Stimulated activated naive CD8-positive, alpha-beta T cell treated with anti-CD3 and anti-CD28 coated beads, Interleukin-15, amount 100 ng/mL, for 72 hours (primary cell): ENCODE data around the gene MARK3.

Source experiments
- ATAC-seq: fragments of 150-1000 bp; cut with Tn5 transposase; 2 replicates; pipeline ENCODE4 v1.10.0; 2021; ENCODE audit warnings: mild to moderate bottlenecking, moderate library complexity
- DNase-seq, 2 donors: peaks; one replicate each; pipeline ENCODE4 v3.0.0; 2021 to 2022
- H3K27ac Mint-ChIP-seq, 2 donors: one replicate each; pipeline ENCODE4 v1.8.0; 2022; ENCODE audit warnings: mild to moderate bottlenecking in 2 of 2, mixed read lengths in 2 of 2, moderate library complexity in 2 of 2
- H3K27me3 Mint-ChIP-seq: one replicate; pipeline ENCODE4 v1.8.0; 2022; ENCODE audit warnings: mixed read lengths
- H3K4me1 Mint-ChIP-seq: one replicate; pipeline ENCODE4 v1.8.0; 2022; ENCODE audit warnings: mild to moderate bottlenecking, mixed read lengths
- H3K4me3 Mint-ChIP-seq, 2 donors: one replicate each; pipeline ENCODE4 v1.8.0; 2022; ENCODE audit warnings: mild to moderate bottlenecking in 2 of 2, mixed read lengths in 2 of 2, moderate library complexity in 1 of 2
- H3K9me3 Mint-ChIP-seq, 2 donors: one replicate each; pipeline ENCODE4 v1.8.0; 2022; ENCODE audit warnings: mixed read lengths in 2 of 2

Gene MARK3

GRCh38 chr14:103516426-103517173 lies 131.4 kb downstream of the MARK3 start:
- ATAC-seq (no peak), DNase-seq (no peak)
- Mint-ChIP-seq H3K27me3 (peaks cover 10% of the 10 kb centered on the region), H3K4me1 (peaks cover 20% of the 10 kb centered on the region), H3K9me3 (no peaks in the 10 kb centered on the region), H3K27ac (peak overlapping the region in 1 of 2 donors; percentile 68), H3K4me3 (no peak overlapping the region)

DNA sequence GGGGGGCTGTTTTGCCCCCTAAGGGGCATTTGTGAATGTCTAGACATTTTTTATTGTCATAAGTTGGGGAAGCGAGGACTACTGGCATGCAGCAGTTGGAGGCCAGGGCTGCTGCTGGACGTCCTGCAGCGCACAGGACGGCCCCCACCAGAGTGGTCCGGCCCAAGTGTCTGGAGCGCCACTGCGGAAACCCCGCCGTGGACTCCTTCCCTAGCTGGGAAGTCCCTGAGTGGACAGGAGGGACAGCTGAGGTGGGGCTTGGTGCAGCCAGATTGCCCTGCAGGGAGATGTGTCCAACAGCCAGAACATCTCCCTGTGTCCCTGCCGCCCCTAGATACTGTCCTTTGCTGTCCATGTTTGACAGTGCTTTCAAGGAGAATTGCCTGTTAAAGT lies 132.0 kb downstream of the MARK3 start:
- H3K4me3 Mint-ChIP-seq = no peak overlapping the region

DNA sequence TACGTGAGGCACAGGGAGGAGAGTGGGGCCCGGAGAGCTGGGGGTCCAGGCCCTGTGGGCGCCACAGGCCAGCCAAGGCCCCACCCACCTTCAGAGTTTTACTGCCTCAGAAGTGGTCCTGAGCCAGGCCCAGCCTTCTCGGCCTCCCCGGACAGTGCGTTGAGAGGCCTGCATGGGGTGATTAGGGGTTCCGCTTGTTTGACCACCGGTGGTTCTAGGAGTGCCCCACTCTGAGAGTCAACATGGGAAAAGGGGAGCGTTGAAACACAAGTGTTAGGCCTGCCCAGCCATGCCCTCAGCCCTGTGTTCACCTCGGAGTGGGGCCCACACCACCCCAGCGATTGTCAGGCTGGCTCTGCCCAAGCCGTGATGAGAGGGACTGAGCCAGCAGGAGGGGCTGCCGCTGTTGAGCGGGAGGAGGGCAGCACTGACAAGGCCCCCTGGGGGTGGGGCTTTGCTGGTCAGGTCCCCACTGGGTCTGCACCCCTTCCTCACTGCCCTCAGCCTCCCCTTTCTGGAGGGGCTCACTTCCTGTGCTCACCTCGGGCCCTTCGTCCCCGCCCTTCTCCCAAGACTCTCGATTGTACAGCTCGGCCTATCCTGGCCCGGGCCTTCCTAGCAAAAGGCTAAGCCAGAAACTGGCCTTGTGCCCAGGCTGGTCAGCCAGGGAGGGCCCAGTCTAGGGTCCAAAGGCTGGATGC lies 132.7 kb downstream of the MARK3 start:
- Mint-ChIP-seq H3K27me3 (peaks cover 10% of the 10 kb centered on the region), H3K4me3 (no peak overlapping the region), H3K4me1 (peaks cover 20% of the 10 kb centered on the region), H3K27ac (no peak overlapping the region), H3K9me3 (no peaks in the 10 kb centered on the region)
- no peak for ATAC-seq
- no peak for DNase-seq

More for the DNA sequence above, 132.0 kb downstream of the MARK3 start:
- Mint-ChIP-seq H3K27me3 (peaks cover 10% of the 10 kb centered on the region), H3K4me1 (peaks cover 20% of the 10 kb centered on the region), H3K9me3 (no peaks in the 10 kb centered on the region), H3K27ac (peak overlapping the region in 1 of 2 donors; percentile 68)
- ATAC-seq (no peak), DNase-seq (no peak)

GRCh38 chr14:103518422-103519042 lies 133.3 kb downstream of the MARK3 start:
- H3K4me3 Mint-ChIP-seq = no peak overlapping the region
- peaks cover 20% of the 10 kb centered on the region for H3K4me1 Mint-ChIP-seq
- H3K9me3 Mint-ChIP-seq = no peaks in the 10 kb centered on the region
- ATAC-seq (peak; percentile 33), DNase-seq (peak; percentile 50 to 55)
- peak overlapping the region in 1 of 2 donors; percentile 56 for H3K27ac Mint-ChIP-seq
- peaks cover 16% of the 10 kb centered on the region for H3K27me3 Mint-ChIP-seq

DNA sequence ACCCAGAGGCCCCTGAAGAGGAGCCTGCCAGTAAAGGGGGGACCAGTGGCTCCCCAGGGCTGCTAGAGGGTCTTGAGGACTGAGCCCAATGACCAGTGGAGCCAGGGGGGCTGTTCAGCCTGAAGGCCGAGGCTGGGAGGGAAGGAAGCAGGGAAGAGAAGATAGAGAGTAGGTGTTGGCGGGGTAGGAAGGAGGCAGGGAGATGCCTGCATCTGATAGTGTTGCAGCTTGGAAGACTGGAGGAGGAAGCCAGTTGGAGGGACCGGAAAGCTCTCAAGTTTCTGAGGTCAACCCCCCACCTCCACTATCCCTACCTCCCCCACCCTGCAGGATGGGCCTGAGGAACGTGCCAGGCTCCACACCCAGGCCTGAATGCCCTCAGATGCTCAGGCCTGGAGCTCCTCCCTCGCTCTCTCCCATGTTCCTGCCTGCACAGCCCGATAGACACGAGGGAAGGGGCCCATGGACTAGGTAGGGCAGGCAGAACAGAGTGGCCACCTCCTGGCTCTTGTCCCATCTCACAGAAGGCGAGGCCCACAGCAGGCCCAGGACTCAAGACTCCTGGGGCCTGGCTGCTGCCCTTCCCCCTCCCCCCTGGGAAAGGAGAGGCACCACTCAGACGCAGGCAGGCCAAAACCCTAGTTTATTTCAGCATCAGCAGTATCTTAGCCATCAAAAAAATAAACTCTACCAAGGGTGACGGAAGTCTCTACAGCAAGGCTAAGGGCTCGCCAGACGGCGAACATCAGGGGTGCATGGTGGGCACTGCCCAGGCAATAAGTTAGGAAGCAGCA lies 134.0 kb downstream of the MARK3 start:
- H3K4me3 Mint-ChIP-seq = peak overlapping the region; percentile 33 to 74
- H3K27me3 Mint-ChIP-seq = peaks cover 23% of the 10 kb centered on the region
- no peak for ATAC-seq
- peaks cover 20% of the 10 kb centered on the region for H3K4me1 Mint-ChIP-seq
- no peak for DNase-seq
- no peaks in the 10 kb centered on the region for H3K9me3 Mint-ChIP-seq
- H3K27ac Mint-ChIP-seq = peak overlapping the region in 1 of 2 donors; percentile 72

- H3K4me3 Mint-ChIP-seq = peak overlapping the region in 1 of 2 donors; percentile 74
- DNase-seq = no peak
Observed at GRCh38 chr14:103519837-103520212, 134.6 kb downstream of the MARK3 start.

GRCh38 chr14:103520269-103520656 lies 135.0 kb downstream of the MARK3 start:
- Mint-ChIP-seq H3K4me3 (peak overlapping the region in 1 of 2 donors; percentile 74), H3K27me3 (peaks cover 28% of the 10 kb centered on the region), H3K9me3 (no peaks in the 10 kb centered on the region), H3K4me1 (peaks cover 20% of the 10 kb centered on the region), H3K27ac (no peak overlapping the region)
- peak in 1 of 2 donors; percentile 31 for DNase-seq
- ATAC-seq = peak; percentile 29

More at GRCh38 chr14:103519837-103520212, 134.6 kb downstream of the MARK3 start:
- Mint-ChIP-seq H3K9me3 (no peaks in the 10 kb centered on the region), H3K27ac (no peak overlapping the region), H3K4me1 (peaks cover 20% of the 10 kb centered on the region), H3K27me3 (peaks cover 28% of the 10 kb centered on the region)
- no peak for ATAC-seq

DNA sequence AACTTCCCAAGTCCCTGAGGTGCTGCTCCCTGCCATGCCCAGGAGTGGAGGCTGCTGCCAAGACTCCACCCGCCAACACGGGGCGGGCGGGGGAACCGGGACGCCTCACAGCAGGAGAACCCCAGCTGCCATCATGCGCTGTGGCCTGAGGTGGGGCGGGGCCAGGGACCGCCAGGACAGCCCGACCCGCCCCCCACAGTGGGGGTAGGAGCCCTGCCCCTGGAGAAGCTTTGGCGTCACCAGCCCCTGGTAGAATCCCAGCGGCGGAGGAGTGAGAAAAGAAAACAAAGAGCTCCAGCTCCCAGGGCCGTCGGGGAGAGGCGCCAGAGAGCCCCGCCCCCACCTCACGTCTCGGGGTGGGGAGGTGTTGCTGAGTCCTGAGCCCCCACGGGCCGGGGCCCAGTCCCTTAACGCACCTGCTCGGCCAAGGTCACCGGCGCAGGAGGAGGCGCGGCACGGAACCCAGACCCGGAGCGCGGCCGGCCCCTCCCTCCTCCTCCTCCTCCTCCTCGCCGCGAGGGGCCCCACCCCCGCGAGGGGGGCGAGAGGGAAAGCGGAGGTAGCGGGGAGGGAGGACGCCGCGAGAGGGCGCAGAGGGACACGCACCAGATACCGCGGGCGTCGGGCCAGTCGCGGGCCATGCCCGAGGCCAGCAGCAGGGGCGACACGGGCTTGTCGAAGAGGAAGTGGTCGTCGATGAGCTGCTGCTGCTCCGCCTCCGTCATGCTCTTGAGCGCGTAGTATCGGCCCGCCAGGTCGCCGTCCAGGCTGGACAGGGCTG lies 135.6 kb downstream of the MARK3 start:
- H3K27ac Mint-ChIP-seq = no peak overlapping the region
- DNase-seq (peak; percentile 80 to 81), ATAC-seq (peak; percentile 70)
- peaks cover 28% of the 10 kb centered on the region for H3K27me3 Mint-ChIP-seq
- H3K9me3 Mint-ChIP-seq = no peaks in the 10 kb centered on the region
- H3K4me1 Mint-ChIP-seq = peaks cover 20% of the 10 kb centered on the region
- peak overlapping the region; percentile 65 to 74 for H3K4me3 Mint-ChIP-seq

DNA sequence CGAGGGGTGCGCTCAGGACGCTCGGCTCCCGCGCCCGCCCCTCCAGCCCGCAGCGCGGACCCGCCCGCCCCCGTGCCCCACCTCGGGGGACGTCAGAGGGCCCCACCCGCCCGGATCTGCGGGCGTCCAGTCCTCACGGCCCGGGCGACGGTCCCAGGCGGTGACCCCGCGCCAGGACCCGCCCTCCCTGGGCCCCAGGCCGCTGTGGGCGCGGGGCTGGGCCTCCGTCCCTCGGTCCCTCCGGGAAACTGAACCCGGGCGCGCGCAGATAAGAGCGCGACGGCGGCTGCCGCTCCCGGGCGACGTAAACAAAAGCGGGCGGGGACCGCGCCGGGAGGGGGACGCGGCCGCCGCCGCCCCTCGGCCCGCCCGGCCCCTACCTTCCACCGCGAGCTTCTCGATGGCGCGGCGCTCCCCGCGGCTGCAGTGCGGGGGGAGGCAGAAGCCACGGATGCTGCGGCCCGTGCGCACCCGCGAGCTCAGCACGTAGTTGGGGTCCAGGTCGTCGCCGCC lies 136.3 kb downstream of the MARK3 start:
- Mint-ChIP-seq H3K9me3 (no peaks in the 10 kb centered on the region), H3K27ac (no peak overlapping the region), H3K27me3 (peaks cover 28% of the 10 kb centered on the region), H3K4me1 (peaks cover 20% of the 10 kb centered on the region), H3K4me3 (peak overlapping the region in 1 of 2 donors; percentile 74)
- ATAC-seq = peak; percentile 22
- DNase-seq = no peak

DNA sequence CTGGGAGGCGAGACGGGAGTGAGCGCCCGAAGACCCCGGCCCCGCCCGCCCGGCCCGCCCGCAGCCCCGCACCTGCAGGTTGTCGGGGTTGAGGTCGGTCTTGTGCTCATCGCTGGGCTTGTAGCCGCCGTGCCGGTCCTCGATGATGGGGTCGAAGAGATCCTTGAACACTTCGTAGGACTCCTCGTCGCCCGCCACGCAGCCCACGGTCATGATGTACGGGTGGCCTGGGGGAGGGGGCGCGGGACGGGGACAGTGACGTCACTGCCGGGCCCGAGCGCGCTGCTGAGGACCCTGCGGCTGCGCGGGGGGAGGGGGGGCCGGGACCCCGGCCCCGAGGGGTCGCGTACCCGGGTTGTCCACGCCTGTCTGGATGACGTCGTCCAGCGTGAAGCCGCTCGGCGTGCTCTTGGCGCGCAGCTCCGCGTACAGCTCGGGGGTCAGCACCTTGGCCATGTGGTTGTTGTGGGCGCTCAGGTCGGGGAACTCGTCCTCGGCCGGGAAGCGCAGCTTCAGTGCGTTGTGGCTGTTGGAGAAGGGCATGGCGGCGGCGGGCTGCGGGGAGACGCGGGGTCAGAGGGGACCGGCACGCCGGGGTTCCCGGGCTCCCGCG lies 136.8 kb downstream of the MARK3 start:
- ATAC-seq (no peak), DNase-seq (no peak)
- H3K27ac Mint-ChIP-seq = no peak overlapping the region
- no peaks in the 10 kb centered on the region for H3K9me3 Mint-ChIP-seq
- H3K27me3 Mint-ChIP-seq = peaks cover 28% of the 10 kb centered on the region
- H3K4me1 Mint-ChIP-seq = peaks cover 23% of the 10 kb centered on the region
- peak overlapping the region; percentile 35 to 66 for H3K4me3 Mint-ChIP-seq

DNA sequence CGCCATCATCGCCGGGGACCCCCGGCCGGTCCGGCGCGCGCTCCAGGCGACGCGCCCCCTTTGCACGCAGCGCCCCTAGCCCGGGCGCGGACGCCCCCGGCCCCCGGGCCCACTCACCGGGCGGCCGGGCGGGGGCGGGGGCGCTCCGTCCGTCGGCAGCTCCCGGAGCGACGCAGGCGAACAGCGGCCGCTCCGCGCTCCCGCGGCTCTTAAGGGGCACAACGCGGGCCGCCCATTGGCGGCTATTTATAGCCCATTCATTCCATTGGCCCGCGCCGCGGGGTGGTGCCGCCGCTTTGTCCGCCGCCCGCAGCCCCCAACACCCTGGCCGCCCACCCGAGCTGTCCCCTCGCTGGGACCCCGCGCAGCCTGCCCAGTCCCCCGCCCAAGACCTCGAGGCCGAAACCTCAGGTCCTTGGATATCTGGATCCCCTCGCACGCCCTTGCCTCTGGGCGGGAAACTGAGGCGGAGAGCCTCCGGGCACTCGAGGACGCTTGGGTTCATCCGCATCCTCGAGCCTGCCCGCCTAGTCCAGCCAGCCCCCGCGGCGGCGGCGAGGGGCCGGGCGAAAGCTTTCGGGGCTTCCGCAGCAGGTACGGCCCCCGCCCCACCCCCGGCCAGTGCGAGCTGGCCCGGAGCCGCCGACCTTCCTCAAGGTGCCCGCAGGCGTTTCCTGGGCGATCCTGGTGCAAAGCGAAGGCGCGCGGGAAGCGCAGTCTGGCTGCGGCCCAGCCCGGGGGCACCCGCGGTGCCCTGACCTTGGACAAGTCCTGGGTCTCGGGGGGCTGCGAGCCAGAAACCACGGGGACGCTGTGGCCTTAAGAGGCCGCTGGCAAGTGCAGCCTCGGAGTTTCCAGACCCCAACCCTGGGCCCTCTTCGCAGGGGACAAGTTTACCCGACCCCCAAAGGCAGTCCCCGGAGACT lies 137.7 kb downstream of the MARK3 start, which contains the start of gene CKB:
CKB (minus strand) TSS at position 182 of the 926 bp plus-strand sequence. CDS start 337 bp downstream, outside the sequence.
- Mint-ChIP-seq H3K4me1 (peaks cover 31% of the 10 kb centered on the region), H3K9me3 (no peaks in the 10 kb centered on the region), H3K27ac (no peak within 1 kb of the TSS), H3K27me3 (peaks cover 28% of the 10 kb centered on the region), H3K4me3 (peak within 1 kb of the TSS; percentile 35 to 66)
- ATAC-seq (no peak), DNase-seq (no peak)

- Mint-ChIP-seq H3K27ac (no peak overlapping the region), H3K4me3 (peak overlapping the region in 1 of 2 donors; percentile 29), H3K4me1 (peaks cover 38% of the 10 kb centered on the region), H3K9me3 (no peaks in the 10 kb centered on the region), H3K27me3 (peaks cover 28% of the 10 kb centered on the region)
- no peak for ATAC-seq
- no peak for DNase-seq
Observed at GRCh38 chr14:103523575-103523954, 138.3 kb downstream of the MARK3 start.
